Adrenal gland (tissue), 5 donors: ENCODE measurements around the gene PARVA.

Source experiments
- CTCF ChIP-seq, 6 experiments: fragments of 450-650 bp in 4 of 6; fragments of 200-600 bp in 2 of 6; sonication (generic) in 1 of 6; IDR thresholded peaks; 1 replicate in 5 of 6; 2 replicates in 1 of 6; pipeline versions ENCODE4 v1.5.1 to v1.8.0; 2016 to 2021; ENCODE audit warnings: antibody characterized with exemption in 6 of 6, mild to moderate bottlenecking in 2 of 6, moderate library complexity in 1 of 6
- POLR2A ChIP-seq, 2 donors: fragments of 450-650 bp; IDR thresholded peaks; one replicate each; pipeline ENCODE4 v1.6.1; 2017; ENCODE audit warnings: antibody characterized with exemption in 2 of 2, mild to moderate bottlenecking in 2 of 2, moderate library complexity in 1 of 2
- donor health status: DM: no; HTN: no; CAD: no.

DNA sequence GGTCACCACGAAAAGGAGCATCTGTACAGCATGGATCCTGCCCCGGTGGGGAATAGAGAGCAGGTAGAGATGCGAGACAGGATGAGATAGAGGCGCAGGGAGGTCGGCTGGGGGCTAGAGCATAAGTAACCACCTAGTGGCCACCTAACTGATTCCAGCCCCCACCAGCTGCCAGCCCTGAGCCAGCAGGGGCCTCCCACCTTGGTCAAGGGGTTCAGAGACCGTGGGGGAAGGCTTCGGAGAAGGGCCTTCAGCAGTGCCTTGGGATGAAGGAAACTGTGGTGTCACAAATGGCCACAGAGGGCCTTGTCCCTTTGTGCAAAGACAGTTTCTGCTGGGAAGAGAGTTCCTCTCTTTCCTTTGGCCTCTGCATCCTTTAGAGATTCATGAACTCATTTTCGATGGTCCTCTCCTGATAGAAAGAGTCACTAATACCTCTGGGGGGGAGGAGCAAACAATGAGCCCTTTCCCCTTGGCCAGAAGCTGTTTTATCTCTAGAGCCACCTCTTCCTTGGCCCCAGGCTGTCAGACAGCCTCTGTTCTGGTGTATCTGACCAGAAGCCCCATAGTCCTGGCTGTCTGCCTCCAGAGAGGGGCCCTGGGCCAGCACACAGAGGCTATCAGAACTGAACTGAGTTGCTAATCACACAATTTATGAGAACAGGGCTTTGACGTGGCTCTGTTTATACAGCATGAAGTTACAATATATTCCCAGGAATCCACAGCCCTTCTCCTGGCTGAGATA is 146.0 kb downstream of the PARVA start:
- TF ChIP-seq CTCF (IDR thresholded peaks at IDR 0.05) (no peak), POLR2A (IDR thresholded peaks at IDR 0.05) (no peak)
